SKM-1 treated with dmso at 0.1 percent for 144 hours (cell line): Measurements from ENCODE around the gene USP34.
A peak's percentile ranks its signal among the peaks of the same experiment; 100 is the strongest.
"Not testable (repeated sequence)": the region's sequence is repeated elsewhere in the genome, so short reads cannot be mapped to it uniquely, and the experiment has no call there.

ENCODE experiments used
- DNase-seq: peaks from one replicate; lab custom pipeline; 2025; ENCODE audit not compliant: unreplicated experiment; lab: John Stamatoyannopoulos, UW

The USP34 gene

DNA sequence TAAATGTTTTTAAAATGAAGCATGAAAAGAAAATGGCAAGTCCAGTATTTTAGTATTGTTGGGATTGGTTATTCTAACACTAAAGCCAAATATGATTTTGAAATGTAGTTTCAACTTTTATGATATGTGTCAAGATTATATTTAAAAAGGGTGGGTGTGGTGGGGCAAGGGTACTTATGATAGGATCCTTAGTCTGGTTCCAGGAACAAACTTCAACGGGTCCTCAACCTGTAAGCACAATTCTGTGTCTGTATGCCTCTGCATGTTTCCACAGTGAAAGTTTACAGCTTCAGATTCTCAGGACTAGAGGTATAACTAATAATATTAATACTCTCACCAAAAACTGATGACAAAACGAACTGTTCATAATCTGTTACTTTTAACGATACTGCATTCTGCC, 5.8 kb downstream of the USP34 start:
- DNase-seq: no peak

- no peak for DNase-seq
Observed at GRCh38 chr2:61463769-61464475, 7.0 kb downstream of the USP34 start.

- no peak for DNase-seq
Observed at GRCh38 chr2:61461404-61461803, 9.5 kb downstream of the USP34 start.

- DNase-seq: no peak
Observed at GRCh38 chr2:61460163-61460562, 10.7 kb downstream of the USP34 start.

DNA sequence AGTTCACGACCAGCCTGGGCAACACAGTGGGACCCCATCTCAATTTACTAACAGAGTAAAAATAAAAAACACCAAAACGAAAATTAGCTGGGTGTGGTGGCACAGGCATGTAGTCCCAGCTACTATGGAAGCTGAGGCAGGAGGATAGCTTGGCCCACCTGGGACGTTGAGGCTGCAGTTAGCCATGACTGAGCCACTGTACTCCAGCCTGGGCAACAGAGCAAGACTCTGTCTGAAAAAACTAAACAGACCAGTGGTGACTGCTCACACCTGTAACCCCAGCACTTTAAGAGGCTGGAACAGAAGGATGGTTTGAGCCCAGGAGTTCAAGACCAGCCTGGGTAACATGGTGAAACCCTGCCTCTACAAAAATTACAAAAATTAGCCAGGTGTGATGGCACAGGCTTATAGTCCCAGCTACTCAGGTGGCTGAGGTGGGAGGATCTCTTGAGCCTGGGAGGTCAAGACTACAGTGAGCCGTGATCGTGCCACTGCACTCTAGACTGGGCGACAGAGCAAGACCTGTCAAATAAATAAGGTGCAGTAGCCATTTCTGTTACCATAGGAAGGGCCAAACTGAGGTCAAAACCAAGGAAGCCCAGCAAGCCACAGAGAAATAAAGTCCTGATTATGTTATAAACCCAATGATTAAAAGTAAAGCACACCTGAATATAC, 14.0 kb downstream of the USP34 start:
- no peak for DNase-seq

- no peak for DNase-seq
Observed at GRCh38 chr2:61456070-61456745, 14.7 kb downstream of the USP34 start.

- not testable (repeated sequence) for DNase-seq
Observed at GRCh38 chr2:61454972-61455371, 15.9 kb downstream of the USP34 start.

- DNase-seq: no peak
Observed at GRCh38 chr2:61454383-61454782, 16.5 kb downstream of the USP34 start.

- no peak for DNase-seq
Observed at GRCh38 chr2:61452392-61452791, 18.5 kb downstream of the USP34 start.

- no peak for DNase-seq
Observed at GRCh38 chr2:61451178-61451577, 19.7 kb downstream of the USP34 start.

- DNase-seq: peak; percentile 4
Observed at GRCh38 chr2:61450144-61450543, 20.7 kb downstream of the USP34 start.

DNA sequence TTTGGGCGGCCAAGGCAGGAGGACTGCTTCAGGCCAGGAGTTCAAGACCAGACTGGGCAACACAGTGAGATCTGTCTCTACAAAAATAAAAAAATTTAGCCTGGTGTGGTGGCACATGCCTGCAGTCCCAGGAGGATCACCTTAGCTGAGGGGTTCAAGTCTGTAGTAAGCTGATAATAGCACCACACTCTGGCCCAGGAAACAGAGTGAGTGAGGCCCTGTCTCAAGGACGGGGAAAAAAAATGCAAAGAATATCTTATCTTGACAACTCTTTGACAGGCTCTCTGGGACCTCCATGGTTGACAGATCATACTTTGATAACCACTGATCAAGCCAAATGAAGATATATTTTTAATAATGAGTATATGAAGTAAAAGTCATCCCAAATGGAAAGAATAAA, 22.7 kb downstream of the USP34 start:
- DNase-seq: no peak

- not testable (repeated sequence) for DNase-seq
Observed at GRCh38 chr2:61446971-61447370, 23.9 kb downstream of the USP34 start.

DNA sequence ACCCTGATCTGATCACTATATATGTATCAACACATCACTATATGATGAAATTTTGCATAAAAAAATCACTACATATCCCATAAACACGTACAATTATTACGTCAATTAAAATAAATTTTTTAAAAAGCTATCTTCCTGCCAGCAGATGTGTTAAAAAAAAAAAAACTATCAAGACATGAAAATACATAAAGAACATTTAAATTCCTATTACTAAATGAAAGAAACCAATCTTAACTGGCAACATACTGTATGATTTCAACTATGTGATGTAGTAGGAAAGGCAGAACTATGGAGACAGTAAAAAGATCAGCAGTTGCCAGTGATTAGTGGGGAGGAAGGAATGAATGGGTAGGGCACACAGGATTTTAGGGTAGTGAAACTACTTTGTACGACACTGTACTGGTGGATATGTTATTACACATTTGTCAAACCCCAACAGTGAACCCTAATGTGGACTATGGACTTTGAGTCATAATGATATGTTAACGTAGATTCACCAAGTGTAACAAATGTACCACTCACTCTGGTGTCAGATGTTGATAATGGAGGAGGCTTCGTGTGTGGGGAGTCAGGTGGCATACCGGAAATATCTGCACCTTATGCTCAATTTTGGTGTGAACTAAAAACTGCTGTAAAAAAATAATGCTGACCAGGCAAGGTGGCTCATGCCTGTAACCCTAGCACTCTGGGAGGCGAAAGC, 27.4 kb downstream of the USP34 start:
- DNase-seq: no peak

DNA sequence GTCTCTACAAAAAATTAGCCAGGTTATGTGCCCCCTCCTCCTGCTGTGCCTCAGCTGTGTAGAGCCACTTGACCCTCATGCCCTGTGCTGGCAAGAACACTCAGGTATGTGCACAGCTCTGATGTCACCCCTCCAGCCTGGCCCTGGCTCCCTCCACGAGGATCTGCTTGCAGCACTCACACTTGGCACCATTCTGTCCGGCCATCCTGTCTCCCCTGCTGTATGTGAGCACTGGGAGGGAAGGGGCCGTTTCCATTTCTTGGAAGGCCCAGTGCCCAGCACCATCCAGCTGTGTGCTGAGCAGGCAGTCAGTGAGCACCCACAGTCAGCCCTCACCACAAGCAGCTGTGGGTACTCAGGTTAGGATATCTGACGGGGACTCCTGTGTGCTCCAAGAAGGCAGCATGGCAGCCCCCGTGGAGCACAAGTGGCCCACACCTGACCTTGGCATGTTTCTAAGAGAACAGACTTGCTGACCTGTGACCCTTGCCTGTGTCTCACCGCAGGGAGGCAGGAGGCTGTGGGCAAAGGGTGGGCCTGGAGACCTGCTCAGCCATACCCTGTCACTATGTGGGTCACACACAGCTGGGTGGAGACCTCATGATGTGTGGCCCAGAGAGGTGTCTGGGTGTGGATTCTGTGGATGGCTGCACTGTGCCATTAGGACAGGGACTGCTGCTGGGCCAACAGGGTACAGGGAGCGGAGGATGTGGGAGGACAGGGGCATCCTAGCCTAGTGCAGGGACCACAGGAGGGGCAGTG, 31.5 kb downstream of the USP34 start:
- no peak for DNase-seq

- DNase-seq: no peak
Observed at GRCh38 chr2:61438670-61439069, 32.2 kb downstream of the USP34 start.

DNA sequence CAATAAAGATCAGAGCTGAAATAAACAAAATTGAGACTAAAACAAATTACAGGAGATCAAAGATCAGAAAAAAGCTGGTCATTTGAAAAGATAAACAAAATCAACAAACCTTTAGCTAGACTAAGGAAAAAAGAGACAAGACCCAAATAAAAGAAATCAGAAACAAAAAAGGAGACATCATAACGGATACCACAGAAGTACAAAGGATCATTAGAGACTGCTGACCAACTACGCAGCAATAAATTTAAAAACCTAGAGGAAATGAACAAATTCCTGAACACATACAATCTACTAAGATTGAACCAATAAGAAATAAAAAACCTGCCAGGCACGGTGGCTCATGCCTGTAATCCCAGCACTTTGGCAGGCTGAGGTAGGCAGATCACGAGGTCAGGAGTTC, 33.7 kb downstream of the USP34 start:
- no peak for DNase-seq

DNA sequence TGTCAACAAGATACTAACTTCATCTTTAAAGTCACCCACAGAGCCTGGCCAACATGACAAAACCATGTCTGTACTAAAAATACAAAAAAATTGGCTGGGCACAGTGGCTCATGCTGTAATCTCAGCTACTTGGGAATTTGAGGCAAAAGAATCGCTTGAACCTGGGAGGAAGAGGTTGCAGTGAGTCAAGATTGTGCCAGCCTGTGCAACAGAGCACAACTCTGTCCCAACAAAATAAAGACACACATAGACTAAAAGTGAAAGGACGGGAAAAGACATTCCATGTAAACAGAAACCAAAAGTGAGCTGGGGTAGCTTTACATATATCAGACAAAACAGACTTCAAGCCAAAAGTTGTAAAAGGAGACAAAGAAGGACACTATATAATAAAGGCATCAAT, 34.8 kb downstream of the USP34 start:
- no peak for DNase-seq

DNA sequence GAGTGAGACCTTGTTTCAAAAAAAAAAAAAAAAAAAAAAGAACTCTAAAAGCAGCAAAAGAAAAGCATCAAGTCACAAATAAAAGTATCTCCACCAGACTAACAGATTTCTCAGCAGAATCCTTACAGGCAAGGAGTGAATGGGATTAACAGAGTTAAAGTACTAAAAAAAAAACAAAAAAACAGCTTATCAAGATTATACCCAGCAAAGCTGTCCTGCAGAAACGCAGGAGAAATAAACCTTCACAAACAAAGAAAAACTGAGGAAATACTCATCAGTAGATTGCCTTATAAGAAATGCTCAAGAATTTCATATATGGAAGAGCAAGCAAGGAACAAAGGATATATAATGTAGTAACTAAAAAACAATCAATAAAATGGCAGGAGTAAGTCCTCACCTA, 35.6 kb downstream of the USP34 start:
- no peak for DNase-seq

DNA sequence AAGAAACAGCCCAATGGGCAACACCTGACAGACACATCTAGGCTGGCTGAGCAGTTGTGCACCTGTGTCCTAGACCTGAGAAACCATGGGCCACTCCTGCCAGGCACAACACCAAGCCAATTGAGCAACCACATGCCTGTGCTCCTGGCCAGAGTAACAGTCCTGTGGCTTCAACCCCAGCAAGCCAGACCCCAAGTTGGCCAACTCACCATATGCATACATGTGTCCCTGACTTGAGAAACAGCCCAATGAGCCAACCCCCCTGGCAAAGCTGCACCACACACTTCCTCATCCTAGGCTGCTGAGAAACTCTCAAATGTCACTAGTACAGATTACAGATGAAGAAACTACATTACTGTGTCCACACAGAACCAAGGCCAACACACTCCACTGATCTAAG, 36.6 kb downstream of the USP34 start:
- DNase-seq: peak; percentile 86

- DNase-seq: no peak
Observed at GRCh38 chr2:61433606-61434005, 37.3 kb downstream of the USP34 start.
